Inflammatory macrophage treated with lipopolysaccharide for 1 hour (primary cell): ENCODE results near the gene B3GALT5.
"Not testable (repeated sequence)": the region's sequence is repeated elsewhere in the genome, so short reads cannot be mapped to it uniquely, and the experiment has no call there.

Experiments
- DNase-seq, 2 donors: peaks; one replicate each; pipeline ENCODE4 v3.0.0-alpha.2; 2020 to 2022

Gene B3GALT5

GRCh38 chr21:39669485-39669884 lies 56.7 kb downstream of the B3GALT5 start:
- DNase-seq: no peak

- DNase-seq: no peak
Measured at GRCh38 chr21:39669976-39670661, 57.4 kb downstream of the B3GALT5 start.

GRCh38 chr21:39670701-39671100 lies 58.0 kb downstream of the B3GALT5 start:
- no peak for DNase-seq

- no peak for DNase-seq
Measured at GRCh38 chr21:39671986-39672385, 59.2 kb downstream of the B3GALT5 start.

GRCh38 chr21:39673163-39673562 lies 60.4 kb downstream of the B3GALT5 start:
- DNase-seq: no peak

GRCh38 chr21:39673736-39674135 lies 61.0 kb downstream of the B3GALT5 start:
- DNase-seq: no peak

- DNase-seq: no peak
Measured at GRCh38 chr21:39674801-39675200, 62.1 kb downstream of the B3GALT5 start.

GRCh38 chr21:39675590-39675989 lies 62.9 kb downstream of the B3GALT5 start:
- DNase-seq: no peak

GRCh38 chr21:39675993-39676661 lies 63.4 kb downstream of the B3GALT5 start:
- DNase-seq: no peak

GRCh38 chr21:39680216-39680615 lies 67.5 kb downstream of the B3GALT5 start:
- DNase-seq: no peak

GRCh38 chr21:39681257-39681656 lies 68.5 kb downstream of the B3GALT5 start:
- DNase-seq: no peak

GRCh38 chr21:39681845-39682244 lies 69.1 kb downstream of the B3GALT5 start:
- DNase-seq: no peak

- DNase-seq: no peak
Measured at GRCh38 chr21:39685236-39685635, 72.5 kb downstream of the B3GALT5 start.

- DNase-seq: no peak
Measured at GRCh38 chr21:39685991-39686390, 73.3 kb downstream of the B3GALT5 start.

- no peak for DNase-seq
Measured at GRCh38 chr21:39686646-39687468, 74.1 kb downstream of the B3GALT5 start.

GRCh38 chr21:39688010-39688409 lies 75.3 kb downstream of the B3GALT5 start:
- no peak for DNase-seq

- DNase-seq: not testable (repeated sequence)
Measured at GRCh38 chr21:39689860-39690259, 77.1 kb downstream of the B3GALT5 start.

- no peak for DNase-seq
Measured at GRCh38 chr21:39690454-39690853, 77.7 kb downstream of the B3GALT5 start.

- DNase-seq: no peak
Measured at GRCh38 chr21:39694750-39695149, 82.0 kb downstream of the B3GALT5 start.

- DNase-seq: no peak
Measured at GRCh38 chr21:39696196-39696595, 83.5 kb downstream of the B3GALT5 start.

GRCh38 chr21:39696618-39697017 lies 83.9 kb downstream of the B3GALT5 start:
- no peak for DNase-seq

GRCh38 chr21:39700318-39700717 lies 87.6 kb downstream of the B3GALT5 start:
- no peak for DNase-seq

- no peak for DNase-seq
Measured at GRCh38 chr21:39703578-39703977, 90.8 kb downstream of the B3GALT5 start.

GRCh38 chr21:39705849-39706248 lies 93.1 kb downstream of the B3GALT5 start:
- no peak for DNase-seq
